SU-DHL-6 (cell line): ENCODE measurements around the gene MAP2K4.

Experiments
- EZH2phosphoT487 ChIP-seq: fragments of 200-600 bp; sonication (generic), shearing (Covaris generic); conservative IDR thresholded peaks from 2 replicates; pipeline ENCODE4 v1.6.1; 2018; ENCODE audit warnings: mild to moderate bottlenecking, antibody characterized with exemption, low read length, moderate library complexity, mixed read lengths
- TF ChIP-seq, protein P1 (sequence below): fragments of 200-600 bp; sonication (generic); IDR thresholded peaks from one replicate; pipeline ENCODE4 v1.5.1; 2017; ENCODE audit warnings: antibody characterized with exemption, mild to moderate bottlenecking, low read length, moderate library complexity; ENCODE audit not compliant: insufficient read depth, poor library complexity, severe bottlenecking

GRCh38 chr17:12116143-12116542 lies 95.5 kb downstream of the MAP2K4 start:
- TF ChIP-seq, protein P1, sequence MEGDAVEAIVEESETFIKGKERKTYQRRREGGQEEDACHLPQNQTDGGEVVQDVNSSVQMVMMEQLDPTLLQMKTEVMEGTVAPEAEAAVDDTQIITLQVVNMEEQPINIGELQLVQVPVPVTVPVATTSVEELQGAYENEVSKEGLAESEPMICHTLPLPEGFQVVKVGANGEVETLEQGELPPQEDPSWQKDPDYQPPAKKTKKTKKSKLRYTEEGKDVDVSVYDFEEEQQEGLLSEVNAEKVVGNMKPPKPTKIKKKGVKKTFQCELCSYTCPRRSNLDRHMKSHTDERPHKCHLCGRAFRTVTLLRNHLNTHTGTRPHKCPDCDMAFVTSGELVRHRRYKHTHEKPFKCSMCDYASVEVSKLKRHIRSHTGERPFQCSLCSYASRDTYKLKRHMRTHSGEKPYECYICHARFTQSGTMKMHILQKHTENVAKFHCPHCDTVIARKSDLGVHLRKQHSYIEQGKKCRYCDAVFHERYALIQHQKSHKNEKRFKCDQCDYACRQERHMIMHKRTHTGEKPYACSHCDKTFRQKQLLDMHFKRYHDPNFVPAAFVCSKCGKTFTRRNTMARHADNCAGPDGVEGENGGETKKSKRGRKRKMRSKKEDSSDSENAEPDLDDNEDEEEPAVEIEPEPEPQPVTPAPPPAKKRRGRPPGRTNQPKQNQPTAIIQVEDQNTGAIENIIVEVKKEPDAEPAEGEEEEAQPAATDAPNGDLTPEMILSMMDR = no peak
- TF ChIP-seq EZH2phosphoT487 = no peak
